ENCODE measurements around the gene CREB3. TPM values are rescaled to one million over a fixed set of nuclear protein-coding genes. Genes with fewer than 3 reads are reported as not detected.

The CREB3 gene
- total and polyA plus RNA-seq, 4 donors, result 9.2 to 21.4 (median 18.1) TPM

DNA sequence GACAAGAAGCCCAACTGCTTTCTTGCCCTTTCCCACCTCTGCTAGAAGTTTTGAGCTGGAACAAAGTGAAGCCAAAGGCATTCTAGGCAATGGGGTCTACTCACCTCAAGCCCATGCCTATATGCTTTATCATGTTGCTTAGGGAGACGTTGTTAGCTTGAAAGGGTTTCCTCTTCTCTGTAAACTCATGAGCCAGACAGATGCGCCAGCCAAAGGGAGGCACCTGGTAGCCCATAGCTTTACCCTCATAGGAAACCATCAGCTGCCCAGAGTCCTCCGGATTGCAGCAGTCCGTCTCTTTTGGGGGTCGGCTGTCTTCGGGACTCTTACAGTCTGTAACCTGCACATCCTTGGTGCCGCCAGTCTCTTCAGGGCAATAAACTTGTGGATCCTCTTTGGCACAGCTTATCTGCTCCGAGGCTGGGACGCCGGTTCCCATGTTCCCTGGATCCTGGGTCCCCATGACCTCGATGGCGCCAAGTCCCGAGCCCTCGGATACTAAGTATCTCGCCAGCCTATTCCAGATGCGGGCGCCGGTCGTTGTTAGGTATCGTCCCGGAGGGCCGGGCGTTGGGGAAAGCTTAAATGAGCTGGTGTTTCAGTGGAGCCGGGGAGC, 15.9 kb downstream of the CREB3 start:
- Histone ChIP-seq H3K9me3 (ENCODE audit: control insufficient read depth in 4 of 4, low read length in 3 of 4) (no peaks in the 10 kb centered on the region), H3K36me3 (ENCODE audit: control insufficient read depth in 4 of 4, insufficient read depth in 3 of 4, low read depth in 1 of 4, low read length in 3 of 4) (peaks cover 7 to 39% (median 36%) of the 10 kb centered on the region in 4 donors), H3K27me3 (ENCODE audit: control insufficient read depth in 4 of 4, insufficient read depth in 4 of 4, low read length in 3 of 4) (no peaks in the 10 kb centered on the region), H3K9ac (ENCODE audit: low read depth in 1 of 2, low read length in 2 of 2) (peak overlapping the region; percentile 73 to 89), H3K4me1 (ENCODE audit: control insufficient read depth in 4 of 4, insufficient read depth in 4 of 4, low read length in 3 of 4) (peaks cover 11 to 40% (median 33%) of the 10 kb centered on the region in 4 donors), H3K27ac (ENCODE audit: low read depth in 1 of 2, low read length in 2 of 2) (peak overlapping the region; percentile 82 to 86), H3K4me3 (ENCODE audit: low read depth in 1 of 3, low read length in 3 of 3) (peak overlapping the region; percentile 68 to 82 (median 77))
- WGBS, result under 1% methylated on average over 24 of the region's 24 CpGs
- TF ChIP-seq YY1 (IDR thresholded peaks at IDR 0.05) (peak; percentile 29), NR2F2 (IDR thresholded peaks at IDR 0.05) (no peak)
- no peak for DNase-seq (ENCODE audit: low spot score)

DNA sequence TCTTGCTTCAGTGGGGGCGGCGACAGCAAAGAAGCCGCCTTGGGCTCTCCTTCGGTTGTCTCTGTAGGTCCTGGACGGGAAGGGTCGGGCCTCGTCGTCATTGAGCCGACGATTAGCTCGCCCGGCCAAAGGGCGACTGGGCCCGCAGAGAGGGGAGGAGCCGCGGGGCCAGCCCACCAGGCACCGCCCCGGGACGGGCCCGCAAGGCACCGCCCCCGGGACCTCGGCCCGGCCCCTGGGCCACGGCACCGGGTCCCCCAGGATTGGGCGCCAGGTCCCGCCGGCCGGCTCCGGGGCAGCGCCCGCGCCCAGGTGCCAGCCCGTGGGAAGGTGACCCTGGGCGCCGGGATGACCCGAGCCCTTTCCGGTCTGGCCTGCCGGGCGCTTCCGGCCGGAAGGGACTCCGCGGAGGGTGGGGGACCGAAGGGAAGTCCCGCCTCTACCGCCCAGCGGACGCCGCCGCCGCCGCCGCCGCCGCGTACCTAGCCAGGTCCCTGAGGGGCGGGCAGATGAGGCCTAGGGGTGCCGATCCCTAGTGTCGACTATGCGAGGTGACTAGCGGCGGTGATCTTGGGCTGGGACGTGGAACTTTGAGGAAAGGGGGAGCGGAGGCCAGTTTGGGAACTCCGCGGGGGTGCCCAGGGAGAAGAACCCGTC, 16.5 kb downstream of the CREB3 start, which contains the start of the genes GBA2 and RGP1:
TSS of gene GBA2 (minus strand) at position 371 of the 657 bp plus-strand sequence. CDS start 524 bp downstream, outside the sequence.
TSS of gene RGP1 (plus strand) at position 430 of the 657 bp plus-strand sequence. CDS start 469 bp downstream, outside the sequence.
- H3K4me1 ChIP-seq (ENCODE audit: control insufficient read depth in 4 of 4, insufficient read depth in 4 of 4, low read length in 3 of 4), result peaks cover 11 to 40% (median 34%) of the 10 kb centered on the region in 4 donors
- WGBS, result under 1% methylated on average over 69 of the region's 69 CpGs

More for the DNA sequence above, 16.5 kb downstream of the CREB3 start, which contains the start of the genes GBA2 and RGP1:
- peaks cover 7 to 39% (median 35%) of the 10 kb centered on the region in 4 donors for H3K36me3 ChIP-seq (ENCODE audit: control insufficient read depth in 4 of 4, insufficient read depth in 3 of 4, low read depth in 1 of 4, low read length in 3 of 4)
- no peaks in the 10 kb centered on the region for H3K27me3 ChIP-seq (ENCODE audit: control insufficient read depth in 4 of 4, insufficient read depth in 4 of 4, low read length in 3 of 4)
- peak within 1 kb of the TSS; percentile 82 to 85 (median 84) for H3K4me3 ChIP-seq (ENCODE audit: low read depth in 1 of 3, low read length in 3 of 3)
- H3K27ac ChIP-seq (ENCODE audit: low read depth in 1 of 2, low read length in 2 of 2), result peak within 1 kb of the TSS; percentile 82 to 86
- no peaks in the 10 kb centered on the region for H3K9me3 ChIP-seq (ENCODE audit: control insufficient read depth in 4 of 4, low read length in 3 of 4)
- TF ChIP-seq, protein P1, sequence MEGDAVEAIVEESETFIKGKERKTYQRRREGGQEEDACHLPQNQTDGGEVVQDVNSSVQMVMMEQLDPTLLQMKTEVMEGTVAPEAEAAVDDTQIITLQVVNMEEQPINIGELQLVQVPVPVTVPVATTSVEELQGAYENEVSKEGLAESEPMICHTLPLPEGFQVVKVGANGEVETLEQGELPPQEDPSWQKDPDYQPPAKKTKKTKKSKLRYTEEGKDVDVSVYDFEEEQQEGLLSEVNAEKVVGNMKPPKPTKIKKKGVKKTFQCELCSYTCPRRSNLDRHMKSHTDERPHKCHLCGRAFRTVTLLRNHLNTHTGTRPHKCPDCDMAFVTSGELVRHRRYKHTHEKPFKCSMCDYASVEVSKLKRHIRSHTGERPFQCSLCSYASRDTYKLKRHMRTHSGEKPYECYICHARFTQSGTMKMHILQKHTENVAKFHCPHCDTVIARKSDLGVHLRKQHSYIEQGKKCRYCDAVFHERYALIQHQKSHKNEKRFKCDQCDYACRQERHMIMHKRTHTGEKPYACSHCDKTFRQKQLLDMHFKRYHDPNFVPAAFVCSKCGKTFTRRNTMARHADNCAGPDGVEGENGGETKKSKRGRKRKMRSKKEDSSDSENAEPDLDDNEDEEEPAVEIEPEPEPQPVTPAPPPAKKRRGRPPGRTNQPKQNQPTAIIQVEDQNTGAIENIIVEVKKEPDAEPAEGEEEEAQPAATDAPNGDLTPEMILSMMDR (IDR thresholded peaks at IDR 0.05; ENCODE audit: low read depth, low read length, missing input control), result no peak
- no peak for TF ChIP-seq JUND (IDR thresholded peaks at IDR 0.05)
- TF ChIP-seq FOXA1 (IDR thresholded peaks at IDR 0.05), result no peak
- TF ChIP-seq HNF4A (conservative IDR thresholded peaks at IDR 0.05), result peak; percentile 25 to 48
- TF ChIP-seq RXRA (IDR thresholded peaks at IDR 0.05), result no peak
- TF ChIP-seq, protein P2, sequence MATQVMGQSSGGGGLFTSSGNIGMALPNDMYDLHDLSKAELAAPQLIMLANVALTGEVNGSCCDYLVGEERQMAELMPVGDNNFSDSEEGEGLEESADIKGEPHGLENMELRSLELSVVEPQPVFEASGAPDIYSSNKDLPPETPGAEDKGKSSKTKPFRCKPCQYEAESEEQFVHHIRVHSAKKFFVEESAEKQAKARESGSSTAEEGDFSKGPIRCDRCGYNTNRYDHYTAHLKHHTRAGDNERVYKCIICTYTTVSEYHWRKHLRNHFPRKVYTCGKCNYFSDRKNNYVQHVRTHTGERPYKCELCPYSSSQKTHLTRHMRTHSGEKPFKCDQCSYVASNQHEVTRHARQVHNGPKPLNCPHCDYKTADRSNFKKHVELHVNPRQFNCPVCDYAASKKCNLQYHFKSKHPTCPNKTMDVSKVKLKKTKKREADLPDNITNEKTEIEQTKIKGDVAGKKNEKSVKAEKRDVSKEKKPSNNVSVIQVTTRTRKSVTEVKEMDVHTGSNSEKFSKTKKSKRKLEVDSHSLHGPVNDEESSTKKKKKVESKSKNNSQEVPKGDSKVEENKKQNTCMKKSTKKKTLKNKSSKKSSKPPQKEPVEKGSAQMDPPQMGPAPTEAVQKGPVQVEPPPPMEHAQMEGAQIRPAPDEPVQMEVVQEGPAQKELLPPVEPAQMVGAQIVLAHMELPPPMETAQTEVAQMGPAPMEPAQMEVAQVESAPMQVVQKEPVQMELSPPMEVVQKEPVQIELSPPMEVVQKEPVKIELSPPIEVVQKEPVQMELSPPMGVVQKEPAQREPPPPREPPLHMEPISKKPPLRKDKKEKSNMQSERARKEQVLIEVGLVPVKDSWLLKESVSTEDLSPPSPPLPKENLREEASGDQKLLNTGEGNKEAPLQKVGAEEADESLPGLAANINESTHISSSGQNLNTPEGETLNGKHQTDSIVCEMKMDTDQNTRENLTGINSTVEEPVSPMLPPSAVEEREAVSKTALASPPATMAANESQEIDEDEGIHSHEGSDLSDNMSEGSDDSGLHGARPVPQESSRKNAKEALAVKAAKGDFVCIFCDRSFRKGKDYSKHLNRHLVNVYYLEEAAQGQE (IDR thresholded peaks at IDR 0.05), result peak; percentile 69
- no peak for TF ChIP-seq HNF4G (IDR thresholded peaks at IDR 0.05)
- peak; percentile 45 for TF ChIP-seq NR2F2 (IDR thresholded peaks at IDR 0.05)
- TF ChIP-seq SP1 (IDR thresholded peaks at IDR 0.05), result peak; percentile 36
- peak in 1 of 2 donors; percentile 1 for TF ChIP-seq RAD21 (IDR thresholded peaks at IDR 0.05)
- TF ChIP-seq TAF1 (conservative IDR thresholded peaks at IDR 0.05), result peak; percentile 47
- TF ChIP-seq GABPA (IDR thresholded peaks at IDR 0.05 in 1 of 2, conservative IDR thresholded peaks at IDR 0.05 in 1 of 2), result peak; percentile 72 to 90
- TF ChIP-seq, protein P3, sequence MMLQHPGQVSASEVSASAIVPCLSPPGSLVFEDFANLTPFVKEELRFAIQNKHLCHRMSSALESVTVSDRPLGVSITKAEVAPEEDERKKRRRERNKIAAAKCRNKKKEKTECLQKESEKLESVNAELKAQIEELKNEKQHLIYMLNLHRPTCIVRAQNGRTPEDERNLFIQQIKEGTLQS (IDR thresholded peaks at IDR 0.05), result no peak
- TF ChIP-seq YY1 (IDR thresholded peaks at IDR 0.05), result peak; percentile 4
- TF ChIP-seq, protein P4, sequence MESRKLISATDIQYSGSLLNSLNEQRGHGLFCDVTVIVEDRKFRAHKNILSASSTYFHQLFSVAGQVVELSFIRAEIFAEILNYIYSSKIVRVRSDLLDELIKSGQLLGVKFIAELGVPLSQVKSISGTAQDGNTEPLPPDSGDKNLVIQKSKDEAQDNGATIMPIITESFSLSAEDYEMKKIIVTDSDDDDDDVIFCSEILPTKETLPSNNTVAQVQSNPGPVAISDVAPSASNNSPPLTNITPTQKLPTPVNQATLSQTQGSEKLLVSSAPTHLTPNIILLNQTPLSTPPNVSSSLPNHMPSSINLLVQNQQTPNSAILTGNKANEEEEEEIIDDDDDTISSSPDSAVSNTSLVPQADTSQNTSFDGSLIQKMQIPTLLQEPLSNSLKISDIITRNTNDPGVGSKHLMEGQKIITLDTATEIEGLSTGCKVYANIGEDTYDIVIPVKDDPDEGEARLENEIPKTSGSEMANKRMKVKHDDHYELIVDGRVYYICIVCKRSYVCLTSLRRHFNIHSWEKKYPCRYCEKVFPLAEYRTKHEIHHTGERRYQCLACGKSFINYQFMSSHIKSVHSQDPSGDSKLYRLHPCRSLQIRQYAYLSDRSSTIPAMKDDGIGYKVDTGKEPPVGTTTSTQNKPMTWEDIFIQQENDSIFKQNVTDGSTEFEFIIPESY (IDR thresholded peaks at IDR 0.05), result no peak
- TF ChIP-seq, protein P5, sequence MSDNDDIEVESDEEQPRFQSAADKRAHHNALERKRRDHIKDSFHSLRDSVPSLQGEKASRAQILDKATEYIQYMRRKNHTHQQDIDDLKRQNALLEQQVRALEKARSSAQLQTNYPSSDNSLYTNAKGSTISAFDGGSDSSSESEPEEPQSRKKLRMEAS (IDR thresholded peaks at IDR 0.05), result no peak
- no peak for TF ChIP-seq EGR1 (IDR thresholded peaks at IDR 0.05; ENCODE audit: low read depth in 2 of 2)
- TF ChIP-seq FOXA2 (IDR thresholded peaks at IDR 0.05), result no peak
- peak within 1 kb of the TSS; percentile 74 to 89 for H3K9ac ChIP-seq (ENCODE audit: low read depth in 1 of 2, low read length in 2 of 2)
- peak; percentile 82 for DNase-seq (ENCODE audit: low spot score)

Data from liver (tissue), 9 donors.